Stimulated activated CD4-positive, alpha-beta T cell treated with anti-CD3 and anti-CD28 coated beads, Interleukin-1b, Interleukin-23, amount 100 ng/mL, for 4 hours (primary cell): ENCODE results near the gene TOR2A.

Source experiments
- DNase-seq, 2 donors: peaks; one replicate each; pipeline ENCODE4 v3.0.0-alpha.2; 2020; ENCODE audit warnings: low read depth in 2 of 2

The TOR2A gene

GRCh38 chr9:127698985-127699670 is 36.0 kb downstream of the TOR2A start:
- DNase-seq = peak; percentile 72 to 73

GRCh38 chr9:127698386-127698785 is 36.7 kb downstream of the TOR2A start:
- DNase-seq = no peak

GRCh38 chr9:127697575-127697974 is 37.5 kb downstream of the TOR2A start:
- DNase-seq = no peak

- DNase-seq = no peak
These were observed 40.0 kb downstream of the TOR2A start for GRCh38 chr9:127694890-127695720.

GRCh38 chr9:127693697-127694096 is 41.4 kb downstream of the TOR2A start:
- DNase-seq = no peak

- no peak for DNase-seq
These were observed 42.0 kb downstream of the TOR2A start for GRCh38 chr9:127693143-127693542.

- no peak for DNase-seq
These were observed 43.0 kb downstream of the TOR2A start for GRCh38 chr9:127692071-127692470.

- no peak for DNase-seq
These were observed 44.4 kb downstream of the TOR2A start for GRCh38 chr9:127690735-127691134.

- DNase-seq = no peak
These were observed 45.6 kb downstream of the TOR2A start for GRCh38 chr9:127689329-127690000.

GRCh38 chr9:127686461-127687393 is 48.4 kb downstream of the TOR2A start:
- no peak for DNase-seq

GRCh38 chr9:127684576-127684975 is 50.5 kb downstream of the TOR2A start:
- no peak for DNase-seq

GRCh38 chr9:127683723-127684122 is 51.4 kb downstream of the TOR2A start:
- no peak for DNase-seq

GRCh38 chr9:127682351-127683136 is 52.5 kb downstream of the TOR2A start:
- no peak for DNase-seq
